HG03045 (cell line): ENCODE data around the gene TMEM39B.
"Not testable (repeated sequence)": the region's sequence is repeated elsewhere in the genome, so short reads cannot be mapped to it uniquely, and the experiment has no call there.

Experiments
- ATAC-seq: cut with Tn5 transposase; IDR thresholded peaks from one replicate; pipeline ENCODE4 v1.9.1; 2021; ENCODE audit warnings: mild to moderate bottlenecking, moderate library complexity; ENCODE audit not compliant: unreplicated experiment

TMEM39B gene

GRCh38 chr1:32111789-32112188 lies 39.0 kb downstream of the TMEM39B start:
- ATAC-seq: no peak

DNA sequence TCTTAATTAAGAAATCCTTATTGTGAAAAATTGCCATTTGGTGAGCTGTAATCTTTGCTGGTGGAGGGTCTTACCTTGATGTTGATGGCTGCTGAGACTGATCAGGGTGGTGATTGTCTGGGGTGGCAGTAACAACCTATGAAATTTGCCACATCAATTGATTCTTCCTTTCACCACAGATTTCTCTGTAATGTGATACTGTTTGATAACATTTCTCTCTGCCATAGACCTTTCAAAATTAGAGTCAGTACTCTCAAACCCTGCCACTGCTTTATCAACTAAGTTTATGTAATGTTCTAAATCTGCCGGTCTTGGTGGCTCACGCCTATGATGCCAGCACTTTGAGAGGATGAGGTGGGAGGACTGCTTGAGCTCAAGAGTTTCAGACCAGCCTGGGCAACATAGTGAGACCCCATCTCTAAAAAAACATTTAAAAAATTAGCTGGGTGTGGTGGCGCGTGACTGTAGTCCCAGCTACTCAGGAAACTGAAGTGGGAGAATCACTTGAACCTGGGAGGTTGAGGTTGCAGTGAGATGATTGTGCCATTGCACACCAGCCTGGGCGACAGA lies 40.2 kb downstream of the TMEM39B start:
- ATAC-seq: no peak

GRCh38 chr1:32113436-32113835 lies 40.7 kb downstream of the TMEM39B start:
- ATAC-seq: not testable (repeated sequence)

DNA sequence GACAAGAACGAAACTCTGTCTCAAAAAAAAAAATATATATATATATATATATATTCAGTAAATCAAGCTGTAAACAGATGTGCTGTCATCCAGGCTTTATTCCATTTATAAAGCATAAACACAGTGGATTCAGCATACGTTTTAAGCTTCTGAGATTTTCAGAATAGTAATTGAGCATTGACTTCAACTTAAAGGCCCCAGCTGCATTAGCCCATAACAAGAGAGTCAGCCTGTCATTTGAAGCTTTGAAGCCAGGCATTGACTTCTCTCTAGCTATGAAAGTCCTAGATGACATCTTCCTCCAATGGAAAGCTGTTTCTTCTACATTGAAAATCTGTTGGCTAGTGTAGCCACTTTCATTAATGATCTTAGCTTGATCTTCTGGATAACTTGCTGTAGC lies 41.7 kb downstream of the TMEM39B start:
- ATAC-seq: no peak

DNA sequence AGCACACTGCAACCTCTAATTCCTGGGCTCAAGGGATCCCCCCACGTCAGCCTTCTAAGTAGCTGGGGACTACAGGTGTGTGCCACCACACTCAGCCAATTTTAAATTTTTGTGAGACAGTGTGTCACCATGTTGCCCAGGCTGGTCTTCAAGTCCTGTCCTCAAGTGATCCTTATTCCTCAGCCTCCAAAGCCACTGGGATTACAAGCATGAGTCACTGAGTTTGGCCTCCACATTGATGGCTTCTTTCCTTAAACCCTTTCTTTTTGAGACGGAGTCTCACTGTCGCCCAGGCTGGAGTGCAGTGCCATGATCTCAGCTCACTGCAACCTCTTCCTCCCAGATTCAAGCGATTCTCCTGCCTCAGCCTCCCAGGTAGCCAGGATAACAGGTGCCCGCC lies 42.8 kb downstream of the TMEM39B start:
- ATAC-seq: no peak

GRCh38 chr1:32116531-32116930 lies 43.8 kb downstream of the TMEM39B start:
- no peak for ATAC-seq

DNA sequence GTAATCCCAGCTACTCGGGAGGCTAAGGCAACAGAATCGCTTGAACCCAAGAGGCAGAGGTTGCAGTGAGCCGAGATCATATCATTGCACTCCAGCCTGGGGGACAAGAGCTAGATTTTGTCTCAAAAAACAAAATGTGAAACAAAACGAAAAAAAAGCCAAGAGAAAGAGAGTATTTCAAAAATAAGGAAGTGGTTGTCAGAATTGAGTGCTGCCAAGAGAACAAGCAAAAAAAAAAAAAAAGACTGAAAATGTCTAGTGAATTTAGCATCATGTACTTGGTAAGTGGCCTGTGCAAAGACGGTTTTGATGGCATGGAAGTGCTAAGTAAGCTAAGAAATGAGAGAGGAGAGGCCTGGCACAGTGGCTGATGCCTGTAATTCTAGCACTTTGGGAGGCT lies 49.4 kb downstream of the TMEM39B start:
- ATAC-seq: no peak

DNA sequence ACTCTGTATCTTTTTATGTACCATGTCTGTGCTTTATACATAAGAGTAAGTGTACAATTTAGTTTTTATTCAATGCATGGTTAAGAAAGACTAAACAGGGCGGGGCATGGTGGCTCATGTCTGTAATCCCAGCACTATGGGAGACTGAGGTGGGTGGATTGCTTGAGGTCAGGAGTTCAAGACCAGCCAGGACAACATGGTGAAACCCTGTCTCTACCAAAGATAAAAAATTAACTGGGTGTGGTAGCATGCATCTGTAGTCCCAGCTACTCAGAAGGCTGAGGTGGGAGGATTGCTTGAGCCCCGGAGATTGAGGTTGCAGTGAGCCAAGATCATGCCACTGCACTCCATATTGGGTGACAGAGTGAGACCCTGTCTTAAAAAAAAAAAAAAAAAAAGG lies 50.6 kb downstream of the TMEM39B start:
- ATAC-seq: not testable (repeated sequence)

- no peak for ATAC-seq
These were observed 52.6 kb downstream of the TMEM39B start for GRCh38 chr1:32125313-32125712.

DNA sequence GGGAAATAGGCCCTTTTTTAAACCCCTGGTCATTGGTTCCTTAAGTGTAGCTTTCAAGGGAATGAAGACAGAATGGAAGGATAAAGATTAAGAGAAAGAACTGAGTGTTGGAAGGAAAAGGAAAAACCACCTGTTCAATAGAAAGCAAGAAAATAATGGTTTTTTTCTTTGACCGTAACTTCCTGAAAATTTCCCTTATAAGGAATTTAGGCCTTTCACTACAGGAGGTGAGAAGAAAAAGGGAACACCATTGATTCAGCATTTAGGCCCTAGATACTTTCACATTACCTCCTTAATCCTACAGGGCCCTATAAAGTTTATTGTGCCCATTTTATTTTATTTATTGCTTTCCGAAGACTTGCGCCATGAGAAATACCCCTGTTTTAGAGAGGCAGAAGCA lies 54.0 kb downstream of the TMEM39B start:
- ATAC-seq: no peak

DNA sequence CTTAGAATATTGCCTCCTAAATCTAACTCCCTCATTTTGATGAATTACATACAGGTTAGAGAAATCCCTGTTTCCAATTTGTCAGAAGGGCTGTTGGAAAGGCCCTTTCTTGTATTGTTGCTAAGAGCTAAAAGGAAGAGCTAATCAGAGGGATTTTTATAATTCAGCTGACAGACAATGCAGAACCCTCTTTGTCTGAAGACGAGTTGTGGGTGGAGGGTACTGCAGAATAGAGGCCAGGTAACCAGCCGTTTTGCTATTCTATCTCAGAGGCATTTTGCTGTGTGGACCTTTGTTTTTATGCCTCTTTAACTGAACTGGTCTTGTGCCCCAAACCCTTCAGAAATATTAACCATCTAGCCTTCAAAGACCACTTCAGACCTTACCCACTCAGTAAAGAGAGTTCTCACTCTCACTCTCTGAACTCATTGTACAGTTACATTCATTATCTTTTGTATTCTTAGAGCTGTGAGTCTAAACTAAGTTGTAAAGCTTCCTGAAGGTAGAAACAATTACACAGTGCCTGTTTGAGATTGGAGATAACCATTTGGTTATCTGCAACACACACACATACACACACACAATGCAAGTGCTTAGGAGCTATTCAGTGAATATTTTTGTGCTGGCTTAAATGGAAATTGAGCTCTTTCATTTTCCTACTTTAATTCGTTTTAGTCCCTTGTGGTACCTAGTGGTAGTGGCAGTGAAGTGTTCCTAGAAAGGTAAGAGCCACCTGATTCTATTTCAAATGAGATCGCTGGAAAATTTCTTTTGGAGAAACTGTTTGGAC lies 54.9 kb downstream of the TMEM39B start:
- no peak for ATAC-seq

- ATAC-seq: no peak
These were observed 55.7 kb downstream of the TMEM39B start for GRCh38 chr1:32128479-32128878.

- no peak for ATAC-seq
These were observed 56.2 kb downstream of the TMEM39B start for GRCh38 chr1:32128964-32129363.

DNA sequence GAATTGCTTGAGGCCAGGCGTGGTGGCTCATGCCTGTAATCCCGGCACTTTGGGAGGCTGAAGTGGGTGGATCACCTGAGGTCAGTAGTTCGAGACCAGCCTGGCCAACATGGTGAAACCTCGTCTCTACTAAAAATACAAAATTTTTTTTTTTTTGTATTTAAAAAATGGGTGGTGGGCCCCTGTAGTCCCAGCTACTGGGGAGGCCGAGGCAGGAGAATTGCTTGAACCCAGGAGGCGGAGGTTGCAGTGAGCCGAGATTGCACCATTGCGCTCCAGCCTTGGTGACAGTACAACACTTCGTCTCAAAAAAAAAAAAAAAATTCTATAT lies 61.2 kb downstream of the TMEM39B start:
- not testable (repeated sequence) for ATAC-seq

DNA sequence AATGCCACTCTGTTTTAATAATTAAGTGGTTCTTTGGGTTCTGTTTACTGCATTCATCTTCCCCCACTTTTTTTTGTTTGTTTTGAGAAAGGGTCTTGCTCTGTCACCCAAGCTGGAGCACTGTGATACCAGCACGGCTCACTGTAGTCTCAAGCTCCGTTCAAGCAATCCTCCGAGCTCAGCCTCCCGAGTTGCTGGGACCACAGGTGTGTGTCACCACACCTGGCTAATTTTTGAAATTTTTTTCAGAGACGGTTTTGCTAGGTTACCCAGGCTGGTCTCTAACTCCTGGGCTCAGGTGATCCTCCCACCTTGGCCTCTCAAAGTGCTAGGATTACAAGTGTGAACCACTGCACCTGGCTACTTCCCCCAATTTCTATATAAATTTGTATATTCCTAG lies 64.4 kb downstream of the TMEM39B start:
- ATAC-seq: no peak

- no peak for ATAC-seq
These were observed 66.2 kb downstream of the TMEM39B start for GRCh38 chr1:32138965-32139364.

DNA sequence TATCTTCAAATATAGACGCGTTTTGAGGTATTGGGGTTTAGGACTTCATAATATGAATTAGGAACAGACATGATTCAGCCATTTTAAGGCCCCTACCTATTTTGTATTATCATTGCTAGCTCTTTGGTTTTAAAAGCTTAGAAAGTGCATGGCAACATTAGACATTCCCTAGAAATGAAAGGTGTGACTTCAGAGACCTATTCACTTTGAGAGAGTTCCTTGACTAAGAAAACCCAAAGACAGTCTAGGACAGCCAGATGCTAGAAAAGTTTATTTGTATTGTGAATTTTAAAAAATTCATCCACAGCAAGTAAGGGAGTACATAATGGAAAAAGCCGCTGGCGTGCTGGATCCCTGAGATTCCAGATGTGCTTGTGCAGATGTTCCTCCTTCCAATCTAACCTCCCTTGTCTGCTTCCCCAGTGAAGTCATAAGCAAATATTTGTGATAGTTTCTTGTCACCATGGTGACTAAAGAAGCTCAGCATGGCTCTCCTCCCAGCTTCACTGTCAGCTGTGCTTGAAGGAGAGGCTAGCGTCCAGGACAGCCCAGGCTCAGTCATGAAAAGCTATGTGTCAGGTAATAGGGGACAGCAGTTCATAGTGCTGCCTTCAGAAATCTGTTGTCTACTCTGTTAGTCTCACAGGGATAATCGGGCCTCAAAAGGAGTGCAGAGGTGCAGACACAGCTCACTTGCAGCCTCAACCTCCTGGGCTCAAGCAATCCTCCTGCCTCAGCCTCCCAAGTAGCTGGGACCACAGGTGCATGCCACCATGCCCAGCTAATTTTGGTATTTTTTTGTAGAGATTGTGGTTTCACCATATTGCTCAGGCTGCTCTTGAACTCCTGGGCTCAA lies 69.9 kb downstream of the TMEM39B start:
- ATAC-seq: no peak

- ATAC-seq: not testable (repeated sequence)
These were observed 70.6 kb downstream of the TMEM39B start for GRCh38 chr1:32143302-32143695.

GRCh38 chr1:32144033-32144432 lies 71.3 kb downstream of the TMEM39B start:
- no peak for ATAC-seq

DNA sequence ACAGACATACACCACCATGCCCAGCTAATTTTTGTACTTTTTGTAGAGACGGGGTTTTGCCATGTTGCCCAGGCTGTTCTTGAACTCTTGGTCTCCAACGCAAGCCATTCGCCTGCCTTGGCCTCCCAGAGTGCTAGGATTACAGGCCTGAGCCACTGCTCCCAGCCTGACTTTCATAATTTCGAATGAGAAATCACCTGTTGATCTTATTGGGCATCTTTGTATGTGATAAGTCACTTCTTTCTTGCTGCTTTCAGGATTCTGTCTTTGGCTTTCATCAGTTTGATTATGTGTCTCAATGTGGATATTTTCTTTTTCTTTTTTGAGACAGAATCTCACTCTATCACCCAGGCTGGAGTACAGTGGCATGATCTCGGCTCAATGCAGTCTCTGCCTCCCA lies 75.1 kb downstream of the TMEM39B start:
- ATAC-seq: not testable (repeated sequence)

DNA sequence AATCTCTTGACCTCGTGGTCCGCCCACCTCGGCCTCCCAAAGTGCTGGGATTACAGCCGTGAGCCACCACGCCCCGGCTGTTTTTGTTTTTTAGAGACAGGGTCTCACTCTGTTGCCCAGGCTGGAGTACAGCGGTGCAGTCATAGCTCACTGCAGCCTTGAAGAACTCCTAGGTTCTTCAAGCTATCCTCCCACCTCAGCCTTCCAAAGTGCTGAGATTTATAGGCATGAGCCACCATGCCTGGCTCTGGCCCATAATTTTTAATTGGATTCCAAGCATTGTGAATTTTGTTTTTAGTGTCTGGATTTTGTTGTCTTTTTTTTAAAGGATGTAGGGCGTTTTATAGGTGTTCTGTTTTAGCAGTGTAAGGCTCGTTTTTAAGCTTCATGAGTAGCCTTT lies 78.1 kb downstream of the TMEM39B start:
- ATAC-seq: no peak

- ATAC-seq: no peak
These were observed 78.6 kb downstream of the TMEM39B start for GRCh38 chr1:32151319-32151787.
